Hepatocyte (in vitro differentiated cells): ENCODE data around the gene RFT1. TPM values are rescaled to one million over a fixed set of nuclear protein-coding genes. Genes with fewer than 3 reads are reported as not detected.

Source experiments
- DNase-seq: peaks from one replicate; pipeline ENCODE4 v3.0.0-alpha.2; 2016; ENCODE audit warnings: low spot score
- H2AFZ ChIP-seq: fragments of 200-600 bp; sonication (generic); 2 replicates; pipeline ENCODE4 v1.6.0; 2016; ENCODE audit warnings: antibody characterized with exemption, mild to moderate bottlenecking
- H3K27ac ChIP-seq: fragments of 200-600 bp; sonication (generic); 2 replicates; pipeline ENCODE4 v1.5.1; 2016; ENCODE audit warnings: mild to moderate bottlenecking
- H3K27me3 ChIP-seq: fragments of 200-600 bp; sonication (generic); 2 replicates; pipeline ENCODE4 v1.6.1; 2016
- H3K36me3 ChIP-seq: fragments of 200-600 bp; sonication (generic); replicated peaks from 2 replicates; pipeline ENCODE4 v1.5.1; 2016; ENCODE audit warnings: low read depth; ENCODE audit not compliant: insufficient read depth
- H3K4me1 ChIP-seq: fragments of 200-600 bp; sonication (generic); 2 replicates; pipeline ENCODE4 v1.5.1; 2016; ENCODE audit warnings: mild to moderate bottlenecking, moderate library complexity; ENCODE audit not compliant: insufficient read depth
- H3K4me2 ChIP-seq: fragments of 200-600 bp; sonication (generic); 2 replicates; pipeline ENCODE4 v1.6.0; 2016
- H3K4me3 ChIP-seq: fragments of 200-600 bp; sonication (generic); 2 replicates; pipeline ENCODE4 v1.5.1; 2016; ENCODE audit warnings: mild to moderate bottlenecking
- H3K79me2 ChIP-seq: fragments of 200-600 bp; sonication (generic); 2 replicates; pipeline ENCODE4 v1.6.0; 2017; ENCODE audit warnings: mild to moderate bottlenecking
- H3K9me2 ChIP-seq: fragments of 200-600 bp; sonication (generic); replicated peaks from 2 replicates; pipeline ENCODE4 v1.6.0; 2017; ENCODE audit warnings: mild to moderate bottlenecking; ENCODE audit not compliant: insufficient read depth
- H3K9me3 ChIP-seq: fragments of 200-600 bp; sonication (generic); 2 replicates; pipeline ENCODE4 v1.5.1; 2016; ENCODE audit warnings: low read depth, mild to moderate bottlenecking
- H4K20me1 ChIP-seq: fragments of 200-600 bp; sonication (generic); 2 replicates; pipeline ENCODE4 v1.6.0; 2016; ENCODE audit warnings: mild to moderate bottlenecking; ENCODE audit not compliant: insufficient read depth, poor library complexity, severe bottlenecking
- EZH2 ChIP-seq: fragments of 200-600 bp; sonication (generic); IDR thresholded peaks from 2 replicates; pipeline ENCODE4 v1.6.1; 2016; ENCODE audit warnings: antibody characterized with exemption, mild to moderate bottlenecking, borderline replicate concordance
- EZH2phosphoT487 ChIP-seq: fragments of 200-600 bp; sonication (generic); IDR thresholded peaks from one replicate; pipeline ENCODE4 v1.6.1; 2018; ENCODE audit warnings: antibody characterized with exemption, mild to moderate bottlenecking, low read depth, moderate library complexity; ENCODE audit not compliant: unreplicated experiment, severe bottlenecking
- WGBS: methylation state at CpG from one replicate; pipeline ENCODE4 v1.1.6; 2016; ENCODE audit warnings: low lambda C conversion rate; ENCODE audit errors: missing lambda C conversion rate; 5-methylcytosine and 5-hydroxymethylcytosine counted together
- polyA plus RNA-seq: library from polyadenylated mRNA; unstranded; fragments of >200 nt; fragmentation: Nextera tagmentation; extraction: Ambion mirVana; gene quantifications from 2 replicates; pipeline ENCODE4 v1.2.1, GENCODE V29; 2016
- total RNA-seq: library from RNA; depleted of rRNA; stranded (reverse); fragments of >200 nt; gene quantifications from 2 replicates; pipeline ENCODE4 v1.2.3, GENCODE V29; 2014
- TF ChIP-seq, protein P1 (sequence below): fragments of 200-600 bp; sonication (generic); IDR thresholded peaks from 2 replicates; pipeline ENCODE4 v1.5.1; 2016; ENCODE audit warnings: antibody characterized with exemption, mild to moderate bottlenecking; ENCODE audit not compliant: poor library complexity

RFT1 gene
- total and polyA plus RNA-seq, 2 experiments from 2014 or later = 15.9 to 32.0 TPM

DNA sequence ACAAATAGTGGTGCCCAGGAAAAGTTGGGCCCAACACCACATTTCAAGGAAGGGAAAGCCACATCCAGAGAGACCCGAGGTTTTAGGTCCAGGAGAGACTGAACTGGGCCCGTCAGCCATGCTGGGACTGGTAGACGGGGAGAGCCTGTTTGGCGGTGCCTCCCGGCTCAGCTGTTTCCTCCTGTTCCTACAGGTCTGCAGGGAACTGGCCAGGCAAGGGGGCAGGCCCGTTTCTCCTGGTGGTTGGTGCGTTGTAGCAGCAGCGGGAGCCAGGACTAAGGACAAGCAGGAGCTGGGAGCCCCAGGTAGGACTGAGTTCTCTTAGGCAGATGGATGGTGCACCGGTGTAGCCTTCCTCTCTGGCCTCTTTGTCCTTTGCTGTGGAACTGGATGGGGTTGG is 34.7 kb upstream of the RFT1 start:
- Histone ChIP-seq H3K9me3 (no peaks in the 10 kb centered on the region), H3K36me3 (no peaks in the 10 kb centered on the region), H3K4me3 (no peak overlapping the region), H2AFZ (no peak overlapping the region), H3K4me2 (no peak overlapping the region), H4K20me1 (peaks cover 10% of the 10 kb centered on the region), H3K27me3 (no peaks in the 10 kb centered on the region), H3K79me2 (peaks cover 72% of the 10 kb centered on the region), H3K4me1 (peaks cover 30% of the 10 kb centered on the region), H3K9me2 (no peaks in the 10 kb centered on the region), H3K27ac (no peak overlapping the region)
- no peak for DNase-seq
- TF ChIP-seq, protein P1, sequence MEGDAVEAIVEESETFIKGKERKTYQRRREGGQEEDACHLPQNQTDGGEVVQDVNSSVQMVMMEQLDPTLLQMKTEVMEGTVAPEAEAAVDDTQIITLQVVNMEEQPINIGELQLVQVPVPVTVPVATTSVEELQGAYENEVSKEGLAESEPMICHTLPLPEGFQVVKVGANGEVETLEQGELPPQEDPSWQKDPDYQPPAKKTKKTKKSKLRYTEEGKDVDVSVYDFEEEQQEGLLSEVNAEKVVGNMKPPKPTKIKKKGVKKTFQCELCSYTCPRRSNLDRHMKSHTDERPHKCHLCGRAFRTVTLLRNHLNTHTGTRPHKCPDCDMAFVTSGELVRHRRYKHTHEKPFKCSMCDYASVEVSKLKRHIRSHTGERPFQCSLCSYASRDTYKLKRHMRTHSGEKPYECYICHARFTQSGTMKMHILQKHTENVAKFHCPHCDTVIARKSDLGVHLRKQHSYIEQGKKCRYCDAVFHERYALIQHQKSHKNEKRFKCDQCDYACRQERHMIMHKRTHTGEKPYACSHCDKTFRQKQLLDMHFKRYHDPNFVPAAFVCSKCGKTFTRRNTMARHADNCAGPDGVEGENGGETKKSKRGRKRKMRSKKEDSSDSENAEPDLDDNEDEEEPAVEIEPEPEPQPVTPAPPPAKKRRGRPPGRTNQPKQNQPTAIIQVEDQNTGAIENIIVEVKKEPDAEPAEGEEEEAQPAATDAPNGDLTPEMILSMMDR = no peak
- TF ChIP-seq EZH2phosphoT487 = no peak
- TF ChIP-seq EZH2 = no peak
- WGBS = 79% methylated on average over 9 of the region's 9 CpGs

DNA sequence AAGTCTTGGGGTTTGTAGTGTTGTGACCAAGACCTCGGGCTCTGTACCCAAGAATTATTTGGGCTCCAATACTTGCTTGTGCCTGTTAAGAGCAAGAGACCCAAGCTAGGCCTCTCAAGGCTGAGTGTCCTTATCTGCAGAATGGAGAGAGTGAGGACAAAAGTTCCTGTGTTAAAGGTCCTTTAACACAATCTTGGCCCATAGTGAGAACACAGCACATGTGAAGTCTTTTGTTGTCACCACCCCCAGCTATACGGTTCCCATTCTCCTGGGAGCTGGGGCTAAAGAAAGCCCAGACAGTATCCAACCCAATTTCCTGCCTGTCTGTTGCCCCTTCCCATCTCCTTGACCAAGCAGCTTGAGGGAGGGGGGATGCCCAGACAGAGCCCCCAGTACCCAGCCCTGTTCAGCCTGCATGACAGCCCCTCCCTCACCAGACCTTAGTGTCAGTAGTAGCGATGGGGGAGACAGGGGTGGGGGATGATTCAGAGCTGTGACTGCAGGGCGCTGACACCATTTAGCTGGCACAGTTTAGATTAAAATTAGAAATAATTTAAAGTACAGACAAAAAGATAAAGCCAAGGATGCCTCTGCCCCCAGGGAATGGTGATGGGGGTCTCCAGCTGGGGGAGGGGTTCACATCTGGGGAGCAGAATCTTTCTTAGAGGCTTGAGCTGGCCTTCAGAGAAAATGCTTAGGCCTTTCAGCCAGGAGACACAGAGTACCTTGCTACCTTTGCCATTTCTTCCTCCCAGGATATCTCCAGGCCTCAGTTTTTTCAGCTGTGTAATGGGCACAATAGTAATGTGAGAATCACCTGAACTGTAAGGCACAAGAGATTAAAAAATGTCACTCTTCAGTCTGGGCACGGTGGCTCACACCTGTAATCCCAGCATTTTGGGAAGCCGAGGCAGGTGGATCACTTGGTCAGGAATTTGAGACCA is 33.5 kb upstream of the RFT1 start:
- H3K4me2 ChIP-seq = peak overlapping the region; percentile 98
- no peaks in the 10 kb centered on the region for H3K9me3 ChIP-seq
- H4K20me1 ChIP-seq = peaks cover 10% of the 10 kb centered on the region
- H3K4me1 ChIP-seq = peaks cover 34% of the 10 kb centered on the region
- TF ChIP-seq EZH2 = no peak
- no peak for TF ChIP-seq EZH2phosphoT487
- TF ChIP-seq, protein P1 = no peak
- peak overlapping the region; percentile 91 for H3K27ac ChIP-seq
- peaks cover 67% of the 10 kb centered on the region for H3K79me2 ChIP-seq
- H3K36me3 ChIP-seq = no peaks in the 10 kb centered on the region
- no peaks in the 10 kb centered on the region for H3K9me2 ChIP-seq
- H3K4me3 ChIP-seq = no peak overlapping the region
- WGBS = 78% methylated on average over 6 of the region's 6 CpGs
- DNase-seq = no peak
- H3K27me3 ChIP-seq = no peaks in the 10 kb centered on the region
- no peak overlapping the region for H2AFZ ChIP-seq

DNA sequence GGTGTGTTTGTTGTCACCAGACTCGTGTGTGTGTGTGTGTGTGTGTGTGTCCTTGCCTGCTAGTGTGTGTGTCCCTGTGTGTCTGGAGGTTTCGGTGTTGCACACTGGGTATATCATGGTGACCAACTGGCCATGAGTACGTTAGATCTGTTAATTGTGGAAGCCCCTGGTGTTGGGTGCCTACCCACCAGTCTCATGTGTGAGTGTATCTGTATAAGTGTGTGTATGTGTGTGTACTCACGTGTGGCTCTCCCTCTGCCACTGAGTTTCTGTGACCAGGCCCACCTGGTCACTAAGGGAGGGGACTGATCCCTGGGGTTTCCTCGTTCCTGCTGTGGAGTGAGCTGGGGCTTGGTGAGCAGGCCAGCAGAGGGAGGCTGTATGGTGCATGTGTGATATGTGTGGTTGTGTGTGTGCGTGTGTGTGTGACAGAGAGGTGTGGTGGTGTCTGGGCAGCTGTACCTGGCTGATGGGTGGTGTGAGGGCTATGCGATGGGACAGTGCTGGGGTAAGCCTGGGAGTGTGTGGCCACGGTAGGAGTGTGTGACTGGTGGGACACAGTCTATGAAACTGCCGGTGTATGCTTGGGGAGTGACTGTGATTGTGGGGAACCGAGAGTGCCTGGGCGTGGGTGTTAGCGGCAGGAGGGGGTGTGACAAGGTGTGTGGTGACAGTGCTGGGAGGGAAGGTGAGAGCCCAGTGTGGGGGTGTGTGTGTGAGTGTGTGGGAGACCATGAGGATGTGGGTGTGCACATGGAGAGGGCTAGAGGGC is 32.6 kb upstream of the RFT1 start:
- Histone ChIP-seq H3K4me3 (peak overlapping the region; percentile 92), H3K27ac (peak overlapping the region; percentile 91), H2AFZ (no peak overlapping the region), H3K4me2 (peak overlapping the region; percentile 98), H3K9me3 (no peaks in the 10 kb centered on the region), H4K20me1 (peaks cover 10% of the 10 kb centered on the region), H3K9me2 (no peaks in the 10 kb centered on the region), H3K79me2 (peaks cover 59% of the 10 kb centered on the region), H3K36me3 (no peaks in the 10 kb centered on the region), H3K27me3 (no peaks in the 10 kb centered on the region), H3K4me1 (peaks cover 38% of the 10 kb centered on the region)
- TF ChIP-seq, protein P1 = peak; percentile 4
- no peak for TF ChIP-seq EZH2
- TF ChIP-seq EZH2phosphoT487 = no peak
- peak; percentile 49 for DNase-seq
- 73% methylated on average over 11 of the region's 12 CpGs for WGBS
